ENCODE data around the gene BLACAT1.

GRCh38 chr1:205444931-205445645 is 10.8 kb downstream of the BLACAT1 start:
- TF ChIP-seq CTCF (IDR thresholded peaks at IDR 0.05): no peak
- no peak for TF ChIP-seq POLR2A (IDR thresholded peaks at IDR 0.05)

Data from Peyer's patch (tissue), 4 donors.